Astrocyte (in vitro differentiated cells and primary cell): ENCODE results near the gene LASP1NB.

Source experiments
- DNase-seq: peaks from one replicate; pipeline ENCODE4 v3.0.0-alpha.2; 2010; ENCODE audit warnings: low read depth
- FAIRE-seq: peaks from 2 replicates; lab custom pipeline; 2011; peaks lifted over from hg19 to GRCh38; lab: Jason Lieb, UNC
- H2AFZ ChIP-seq: 2 replicates; pipeline ENCODE4 v1.6.0; 2012; ENCODE audit warnings: low read depth, low read length, inconsistent platforms
- H3K27ac ChIP-seq: 2 replicates; pipeline ENCODE4 v1.5.1; 2011; ENCODE audit warnings: low read depth, low read length, inconsistent platforms
- H3K27me3 ChIP-seq: 2 replicates; pipeline ENCODE4 v1.6.0; 2011; ENCODE audit warnings: low read length, inconsistent platforms; ENCODE audit not compliant: insufficient read depth
- H3K36me3 ChIP-seq: 2 replicates; pipeline ENCODE4 v1.5.1; 2011; ENCODE audit warnings: low read length, inconsistent platforms; ENCODE audit not compliant: insufficient read depth
- H3K4me1 ChIP-seq: 2 replicates; pipeline ENCODE4 v1.5.1; 2011; ENCODE audit warnings: low read length, inconsistent platforms; ENCODE audit not compliant: insufficient read depth
- H3K4me2 ChIP-seq: 2 replicates; pipeline ENCODE4 v1.6.0; 2012; ENCODE audit warnings: low read length, inconsistent platforms
- H3K4me3 ChIP-seq: 2 replicates; pipeline ENCODE4 v1.5.1; 2011; ENCODE audit warnings: low read depth, mild to moderate bottlenecking, low read length, inconsistent platforms; ENCODE audit not compliant: insufficient read depth
- H3K79me2 ChIP-seq: 2 replicates; pipeline ENCODE4 v1.6.0; 2012; ENCODE audit warnings: mild to moderate bottlenecking, low read length, inconsistent platforms; ENCODE audit not compliant: insufficient read depth
- H3K9ac ChIP-seq: 2 replicates; pipeline ENCODE4 v1.6.0; 2012; ENCODE audit warnings: mild to moderate bottlenecking, low read length, inconsistent platforms
- H3K9me3 ChIP-seq: 2 replicates; pipeline ENCODE4 v1.5.1; 2012; ENCODE audit warnings: low read depth, mild to moderate bottlenecking, low read length, inconsistent platforms; ENCODE audit not compliant: insufficient read depth
- H4K20me1 ChIP-seq: 2 replicates; pipeline ENCODE4 v1.6.0; 2012; ENCODE audit warnings: low read length, inconsistent platforms; ENCODE audit not compliant: insufficient read depth
- H3K27ac Mint-ChIP-seq: one replicate; pipeline ENCODE4 v1.8.0; 2021; ENCODE audit warnings: mild to moderate bottlenecking, mixed read lengths; ENCODE audit not compliant: unreplicated experiment
- H3K27me3 Mint-ChIP-seq: one replicate; pipeline ENCODE4 v1.8.0; 2021; ENCODE audit warnings: low read depth, mixed read lengths; ENCODE audit not compliant: unreplicated experiment
- H3K36me3 Mint-ChIP-seq: one replicate; pipeline ENCODE4 v1.8.0; 2021; ENCODE audit warnings: low read depth, mixed read lengths; ENCODE audit not compliant: unreplicated experiment
- H3K4me1 Mint-ChIP-seq: one replicate; pipeline ENCODE4 v1.8.0; 2021; ENCODE audit warnings: low read depth, mixed read lengths; ENCODE audit not compliant: unreplicated experiment
- H3K4me3 Mint-ChIP-seq: one replicate; pipeline ENCODE4 v1.8.0; 2021; ENCODE audit warnings: mild to moderate bottlenecking, moderate library complexity, mixed read lengths; ENCODE audit not compliant: unreplicated experiment
- H3K9me3 Mint-ChIP-seq: one replicate; pipeline ENCODE4 v1.8.0; 2021; ENCODE audit warnings: mild to moderate bottlenecking, mixed read lengths; ENCODE audit not compliant: unreplicated experiment
- EZH2 ChIP-seq: IDR thresholded peaks from 2 replicates; pipeline ENCODE4 v1.6.1; 2012; ENCODE audit warnings: mild to moderate bottlenecking, low read length, inconsistent platforms; ENCODE audit not compliant: insufficient read depth
- TF ChIP-seq, protein P1 (sequence below): IDR thresholded peaks from 2 replicates; pipeline ENCODE4 v1.5.1; 2011; ENCODE audit warnings: low read depth, mild to moderate bottlenecking, inconsistent platforms, low read length, moderate library complexity; ENCODE audit not compliant: insufficient read depth

LASP1NB gene

DNA sequence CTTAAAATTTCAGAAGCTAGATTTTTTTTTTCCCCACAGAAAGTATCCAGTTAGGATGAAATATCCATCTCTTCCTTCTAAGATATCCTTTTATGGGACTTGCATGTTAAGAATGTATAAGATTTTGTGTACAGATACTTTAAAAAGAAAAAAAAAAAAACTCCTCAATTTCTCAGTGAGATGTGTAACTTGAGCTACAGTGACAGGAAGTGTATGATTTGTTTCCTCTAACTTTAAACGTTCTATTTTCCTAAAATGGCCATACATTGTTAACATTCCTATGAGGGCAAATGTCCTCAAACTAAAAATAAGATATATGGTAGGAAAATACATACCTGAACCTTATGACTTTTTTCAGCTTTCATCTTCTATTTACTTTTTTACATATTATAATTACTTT, 32.9 kb downstream of the LASP1NB start:
- DNase-seq (peak; percentile 18), FAIRE-seq (peak; percentile 84)
- Mint-ChIP-seq H3K4me1 (no peaks in the 10 kb centered on the region), H3K27me3 (no peaks in the 10 kb centered on the region), H3K9me3 (no peaks in the 10 kb centered on the region), H3K4me3 (no peak overlapping the region), H3K27ac (peak overlapping the region; percentile 84), H3K36me3 (no peaks in the 10 kb centered on the region)
- Histone ChIP-seq H2AFZ (no peak overlapping the region), H3K9me3 (no peaks in the 10 kb centered on the region), H3K4me2 (peak overlapping the region; percentile 37), H3K36me3 (no peaks in the 10 kb centered on the region), H3K27me3 (no peaks in the 10 kb centered on the region), H3K27ac (no peak overlapping the region), H3K79me2 (no peaks in the 10 kb centered on the region), H3K9ac (no peak overlapping the region), H3K4me1 (peaks cover 7% of the 10 kb centered on the region), H3K4me3 (no peak overlapping the region), H4K20me1 (no peaks in the 10 kb centered on the region)
- TF ChIP-seq, protein P1, sequence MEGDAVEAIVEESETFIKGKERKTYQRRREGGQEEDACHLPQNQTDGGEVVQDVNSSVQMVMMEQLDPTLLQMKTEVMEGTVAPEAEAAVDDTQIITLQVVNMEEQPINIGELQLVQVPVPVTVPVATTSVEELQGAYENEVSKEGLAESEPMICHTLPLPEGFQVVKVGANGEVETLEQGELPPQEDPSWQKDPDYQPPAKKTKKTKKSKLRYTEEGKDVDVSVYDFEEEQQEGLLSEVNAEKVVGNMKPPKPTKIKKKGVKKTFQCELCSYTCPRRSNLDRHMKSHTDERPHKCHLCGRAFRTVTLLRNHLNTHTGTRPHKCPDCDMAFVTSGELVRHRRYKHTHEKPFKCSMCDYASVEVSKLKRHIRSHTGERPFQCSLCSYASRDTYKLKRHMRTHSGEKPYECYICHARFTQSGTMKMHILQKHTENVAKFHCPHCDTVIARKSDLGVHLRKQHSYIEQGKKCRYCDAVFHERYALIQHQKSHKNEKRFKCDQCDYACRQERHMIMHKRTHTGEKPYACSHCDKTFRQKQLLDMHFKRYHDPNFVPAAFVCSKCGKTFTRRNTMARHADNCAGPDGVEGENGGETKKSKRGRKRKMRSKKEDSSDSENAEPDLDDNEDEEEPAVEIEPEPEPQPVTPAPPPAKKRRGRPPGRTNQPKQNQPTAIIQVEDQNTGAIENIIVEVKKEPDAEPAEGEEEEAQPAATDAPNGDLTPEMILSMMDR, result no peak
- TF ChIP-seq EZH2, result no peak

DNA sequence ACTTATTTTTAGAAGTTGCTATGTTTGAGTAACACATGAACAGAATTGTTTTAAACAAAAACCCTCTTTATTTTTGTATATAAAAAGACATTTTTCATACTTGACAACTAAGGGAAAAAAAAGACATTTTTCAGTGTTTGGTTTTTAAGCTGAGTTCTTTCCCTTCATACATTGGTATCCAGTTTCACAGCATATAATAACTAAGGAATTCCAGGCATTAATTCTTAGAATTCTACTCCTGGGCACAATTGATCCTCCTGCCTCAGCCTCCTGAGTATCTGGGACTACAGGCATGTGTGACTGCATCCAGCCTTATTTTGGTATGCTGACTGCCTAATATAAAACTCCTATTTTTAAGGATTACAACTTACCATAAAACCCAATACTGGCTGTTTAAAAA, 33.3 kb downstream of the LASP1NB start:
- no peak overlapping the region for H2AFZ ChIP-seq

DNA sequence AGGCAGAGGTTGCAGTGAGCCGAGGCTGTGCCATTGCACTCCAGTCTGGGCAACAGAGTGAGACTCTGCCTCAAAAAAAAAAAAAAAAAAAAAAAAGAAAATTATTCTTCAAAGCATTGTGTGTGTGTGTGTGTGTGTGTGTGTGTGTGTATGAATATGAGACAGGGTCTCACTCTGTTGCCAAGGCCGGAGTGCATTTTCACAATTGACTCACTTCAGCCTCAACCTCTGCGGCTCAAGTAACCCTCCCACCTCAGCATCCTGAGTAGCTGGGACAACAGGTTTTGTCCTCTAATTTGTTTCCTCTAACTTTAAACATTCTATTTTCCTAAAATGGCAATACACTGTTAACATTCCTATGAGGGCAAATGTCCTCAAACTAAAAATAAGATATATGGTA, 34.1 kb downstream of the LASP1NB start:
- no peak overlapping the region for H3K4me3 Mint-ChIP-seq
- Histone ChIP-seq H4K20me1 (no peaks in the 10 kb centered on the region), H3K9me3 (no peaks in the 10 kb centered on the region), H3K79me2 (no peaks in the 10 kb centered on the region), H2AFZ (no peak overlapping the region), H3K27ac (no peak overlapping the region), H3K4me1 (peaks cover 7% of the 10 kb centered on the region), H3K4me2 (no peak overlapping the region), H3K36me3 (no peaks in the 10 kb centered on the region), H3K4me3 (no peak overlapping the region), H3K9ac (no peak overlapping the region), H3K27me3 (no peaks in the 10 kb centered on the region)
- DNase-seq (no peak), FAIRE-seq (no peak)
- TF ChIP-seq, protein P1, result no peak
- TF ChIP-seq EZH2, result no peak
- H3K27ac Mint-ChIP-seq, result no peak overlapping the region
- H3K27me3 Mint-ChIP-seq, result no peaks in the 10 kb centered on the region
- H3K36me3 Mint-ChIP-seq, result no peaks in the 10 kb centered on the region
- H3K9me3 Mint-ChIP-seq, result no peaks in the 10 kb centered on the region
- no peaks in the 10 kb centered on the region for H3K4me1 Mint-ChIP-seq

More for the DNA sequence above, 33.3 kb downstream of the LASP1NB start:
- Histone ChIP-seq H3K9ac (no peak overlapping the region), H4K20me1 (no peaks in the 10 kb centered on the region), H3K79me2 (no peaks in the 10 kb centered on the region), H3K9me3 (no peaks in the 10 kb centered on the region), H3K4me2 (peak overlapping the region; percentile 37), H3K27me3 (no peaks in the 10 kb centered on the region), H3K27ac (peak overlapping the region; percentile 33), H3K36me3 (no peaks in the 10 kb centered on the region), H3K4me1 (peaks cover 7% of the 10 kb centered on the region), H3K4me3 (no peak overlapping the region)
- Mint-ChIP-seq H3K4me3 (no peak overlapping the region), H3K27ac (peak overlapping the region; percentile 19), H3K4me1 (no peaks in the 10 kb centered on the region), H3K36me3 (no peaks in the 10 kb centered on the region), H3K9me3 (no peaks in the 10 kb centered on the region), H3K27me3 (no peaks in the 10 kb centered on the region)
- TF ChIP-seq, protein P1, result no peak
- no peak for TF ChIP-seq EZH2
- no peak for FAIRE-seq
- peak; percentile 65 for DNase-seq
